T follicular helper cell (primary cell): Measurements from ENCODE around the gene ZNF638.
A peak's percentile ranks its signal among the peaks of the same experiment; 100 is the strongest.
"Not testable (repeated sequence)": the region's sequence is repeated elsewhere in the genome, so short reads cannot be mapped to it uniquely, and the experiment has no call there.

Experiments
- DNase-seq: peaks from one replicate; pipeline ENCODE4 v3.0.0-alpha.2; 2020; ENCODE audit warnings: low read depth

The ZNF638 gene

DNA sequence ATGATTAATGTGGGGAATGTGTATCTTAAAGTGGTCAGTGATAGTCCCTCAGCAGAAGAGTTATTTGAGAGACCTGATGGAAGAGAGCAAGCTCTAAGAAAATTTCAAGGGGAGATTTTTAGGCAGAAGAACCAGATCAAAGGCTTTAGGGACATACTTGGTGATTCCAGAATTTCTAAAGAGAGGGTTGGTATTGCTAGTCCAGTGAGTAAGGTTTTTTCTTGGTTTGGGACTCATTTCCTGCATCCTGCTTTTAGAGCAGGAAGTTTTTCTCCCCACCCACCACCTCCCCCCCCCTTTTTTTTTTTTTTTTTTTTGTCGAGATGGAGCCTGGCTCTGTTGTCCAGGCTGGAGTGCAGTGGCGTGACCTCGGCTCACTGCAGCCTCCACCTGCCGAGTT lies 79.1 kb downstream of the ZNF638 start:
- DNase-seq: no peak

DNA sequence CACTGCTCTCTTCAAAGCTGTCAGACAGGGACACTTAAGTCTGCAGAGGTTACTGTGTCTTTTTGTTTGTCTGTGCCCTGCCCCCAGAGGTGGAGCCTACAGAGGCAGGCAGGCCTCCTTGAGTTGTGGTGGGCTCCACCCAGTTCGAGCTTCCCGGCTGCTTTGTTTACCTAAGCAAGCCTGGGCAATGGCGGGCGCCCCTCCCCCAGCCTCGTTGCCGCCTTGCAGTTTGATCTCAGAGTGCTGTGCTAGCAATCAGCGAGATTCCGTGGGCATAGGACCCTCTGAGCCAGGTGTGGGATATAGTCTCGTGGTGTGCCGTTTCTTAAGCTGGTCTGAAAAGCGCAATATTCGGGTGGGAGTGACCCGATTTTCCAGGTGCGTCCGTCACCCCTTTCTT lies 85.3 kb downstream of the ZNF638 start:
- DNase-seq: peak; percentile 19

GRCh38 chr2:71417300-71418202 lies 86.0 kb downstream of the ZNF638 start:
- no peak for DNase-seq

- no peak for DNase-seq
Observed at GRCh38 chr2:71419145-71419544, 87.6 kb downstream of the ZNF638 start.

- no peak for DNase-seq
Observed at GRCh38 chr2:71419976-71420375, 88.4 kb downstream of the ZNF638 start.

GRCh38 chr2:71422786-71423185 lies 91.2 kb downstream of the ZNF638 start:
- no peak for DNase-seq

- no peak for DNase-seq
Observed at GRCh38 chr2:71423817-71424420, 92.3 kb downstream of the ZNF638 start.

GRCh38 chr2:71426721-71427120 lies 95.1 kb downstream of the ZNF638 start:
- no peak for DNase-seq

- DNase-seq: no peak
Observed at GRCh38 chr2:71428472-71429383, 97.1 kb downstream of the ZNF638 start.

GRCh38 chr2:71445142-71445541 lies 113.6 kb downstream of the ZNF638 start:
- DNase-seq: not testable (repeated sequence)

DNA sequence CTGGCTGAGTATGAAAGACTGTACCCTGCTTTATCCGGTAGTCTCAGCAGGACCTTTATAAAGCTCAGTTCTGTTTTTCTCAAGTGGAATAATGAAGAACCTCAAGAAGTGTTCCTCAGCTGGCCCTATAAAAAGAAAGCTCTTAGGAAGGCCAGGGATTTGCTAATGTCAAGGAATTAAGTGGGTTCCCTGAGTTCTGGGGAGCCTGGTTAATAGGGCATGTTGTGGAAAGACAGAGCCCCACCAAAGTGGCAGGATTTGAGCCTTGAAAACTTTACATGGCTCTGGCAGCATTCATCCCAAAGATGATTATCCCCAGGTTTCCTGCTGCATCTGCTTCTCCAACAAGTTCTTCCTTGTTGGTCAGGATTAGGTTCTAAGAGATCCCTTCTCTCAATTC lies 114.9 kb downstream of the ZNF638 start:
- no peak for DNase-seq

DNA sequence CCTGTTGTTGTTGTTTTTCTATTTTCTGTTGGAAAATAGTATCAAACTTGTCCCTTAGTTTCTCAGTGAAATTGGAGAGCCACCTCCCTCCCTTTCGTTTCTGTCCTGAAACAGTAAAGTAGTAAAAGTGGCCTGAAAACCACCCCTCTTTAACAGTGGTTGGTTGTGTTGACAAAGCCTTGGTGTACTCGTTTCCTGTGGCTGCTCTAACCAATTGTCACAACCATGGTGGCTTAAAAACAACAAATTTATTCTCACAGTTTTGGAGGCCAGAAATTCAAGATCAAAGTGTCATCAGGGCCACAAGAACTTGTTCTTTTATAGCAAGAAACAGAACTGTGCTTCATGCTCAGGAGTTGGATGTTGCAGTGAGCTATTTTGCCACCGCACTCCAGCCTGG lies 117.8 kb downstream of the ZNF638 start:
- no peak for DNase-seq

DNA sequence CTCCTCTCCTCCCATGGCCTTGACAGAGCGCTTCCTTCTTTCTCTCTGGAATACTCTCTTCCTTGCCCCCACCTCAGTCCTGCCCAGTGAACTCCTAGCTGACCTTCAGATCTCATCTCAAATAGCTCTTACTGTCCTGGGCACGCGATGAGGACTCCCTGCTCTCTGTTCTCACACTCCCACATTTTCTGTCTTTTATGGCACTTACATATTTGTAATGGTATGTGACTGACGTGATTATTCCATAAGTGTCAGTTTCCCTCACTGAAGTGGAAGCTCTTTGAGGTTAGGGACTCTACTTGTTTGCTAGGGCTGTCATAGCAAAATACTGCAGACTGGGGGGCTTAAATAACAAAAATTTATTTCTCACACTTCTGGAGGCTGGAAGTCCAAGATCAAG lies 120.1 kb downstream of the ZNF638 start:
- DNase-seq: no peak

DNA sequence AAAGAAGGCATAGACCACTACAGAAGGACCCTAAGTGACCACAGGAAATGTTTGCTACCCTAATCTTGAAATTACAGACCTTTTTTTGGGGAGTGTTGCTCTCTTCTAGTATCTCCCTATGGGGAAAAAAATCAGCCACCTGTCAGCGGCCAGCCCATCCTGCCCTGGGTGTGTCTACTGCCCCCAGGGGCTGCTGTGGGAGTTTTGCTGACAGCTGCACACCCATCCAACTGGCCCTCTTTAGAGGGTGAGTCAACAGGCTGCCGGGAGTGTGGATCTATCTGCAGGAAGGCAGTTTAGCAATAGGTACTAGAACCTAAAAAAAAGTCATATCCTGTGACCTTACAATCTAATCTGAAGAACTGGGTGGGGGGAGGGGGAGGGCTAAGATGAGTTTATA lies 121.0 kb downstream of the ZNF638 start:
- no peak for DNase-seq

DNA sequence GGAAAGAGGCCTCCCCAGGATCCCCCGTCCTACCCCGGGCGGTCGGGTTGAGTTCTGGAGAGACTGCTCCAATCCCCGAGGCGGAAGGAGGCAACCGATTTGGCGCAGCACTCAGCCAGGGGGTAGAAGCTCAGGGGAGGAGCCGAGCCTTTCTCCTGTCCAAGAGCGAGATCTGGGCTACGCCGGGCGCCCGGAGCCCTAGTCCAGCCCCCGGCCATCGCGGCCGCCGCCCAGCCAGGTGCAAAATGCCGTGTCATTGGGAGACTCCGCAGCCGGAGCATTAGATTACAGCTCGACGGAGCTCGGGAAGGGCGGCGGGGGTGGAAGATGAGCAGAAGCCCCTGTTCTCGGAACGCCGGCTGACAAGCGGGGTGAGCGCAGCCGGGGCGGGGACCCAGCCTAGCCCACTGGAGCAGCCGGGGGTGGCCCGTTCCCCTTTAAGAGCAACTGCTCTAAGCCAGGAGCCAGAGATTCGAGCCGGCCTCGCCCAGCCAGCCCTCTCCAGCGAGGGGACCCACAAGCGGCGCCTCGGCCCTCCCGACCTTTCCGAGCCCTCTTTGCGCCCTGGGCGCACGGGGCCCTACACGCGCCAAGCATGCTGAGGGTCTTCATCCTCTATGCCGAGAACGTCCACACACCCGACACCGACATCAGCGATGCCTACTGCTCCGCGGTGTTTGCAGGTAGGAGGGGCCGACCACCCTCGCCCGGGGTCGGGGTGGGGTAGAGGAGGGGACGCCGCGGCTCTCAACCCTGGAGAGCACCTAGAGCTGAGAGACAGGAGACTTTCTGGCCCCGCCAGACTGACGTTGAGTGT lies 122.0 kb downstream of the ZNF638 start, which contains the start of gene DYSF:
Gene DYSF, plus strand, starts transcription at position 158 of the 817 bp plus-strand sequence.
- DNase-seq: no peak

DNA sequence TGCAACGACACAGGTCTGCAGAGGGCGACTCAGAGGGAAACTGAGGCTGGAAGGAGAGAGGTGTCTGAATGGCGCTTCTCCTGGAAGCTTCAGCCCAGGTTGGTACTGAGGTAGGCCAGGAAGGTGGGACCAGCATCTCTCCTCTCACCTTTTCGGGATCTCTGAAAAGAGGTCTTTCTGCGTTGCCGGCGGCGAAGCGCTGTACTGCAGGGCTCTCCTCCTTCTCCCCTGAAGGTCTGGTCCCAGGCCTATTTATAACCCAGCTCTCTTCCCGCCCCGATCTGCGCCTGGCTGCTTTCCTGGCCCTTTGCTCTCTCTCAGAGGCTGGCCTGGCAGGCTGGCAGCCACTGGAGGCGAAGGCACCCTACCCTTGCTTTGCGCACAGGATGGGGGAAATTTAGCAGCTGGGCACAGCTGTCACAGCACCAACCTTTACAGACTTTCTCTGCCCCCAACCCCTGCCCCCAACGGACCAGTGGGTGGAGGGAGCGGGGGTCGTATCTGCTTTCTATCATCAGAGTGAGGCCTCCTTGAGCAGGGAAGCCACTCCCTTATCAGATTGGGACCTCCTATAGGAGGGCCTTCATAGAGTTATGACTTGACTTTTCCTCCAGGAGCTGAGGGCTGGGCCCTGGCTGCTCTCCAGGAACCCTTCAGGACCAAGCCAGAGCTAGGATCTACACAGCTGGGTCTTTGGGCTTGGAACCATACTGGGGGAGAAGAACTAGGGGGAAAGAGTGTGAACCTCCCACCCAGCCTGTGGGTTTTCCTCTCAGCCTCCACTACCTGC lies 122.8 kb downstream of the ZNF638 start:
- DNase-seq: no peak

DNA sequence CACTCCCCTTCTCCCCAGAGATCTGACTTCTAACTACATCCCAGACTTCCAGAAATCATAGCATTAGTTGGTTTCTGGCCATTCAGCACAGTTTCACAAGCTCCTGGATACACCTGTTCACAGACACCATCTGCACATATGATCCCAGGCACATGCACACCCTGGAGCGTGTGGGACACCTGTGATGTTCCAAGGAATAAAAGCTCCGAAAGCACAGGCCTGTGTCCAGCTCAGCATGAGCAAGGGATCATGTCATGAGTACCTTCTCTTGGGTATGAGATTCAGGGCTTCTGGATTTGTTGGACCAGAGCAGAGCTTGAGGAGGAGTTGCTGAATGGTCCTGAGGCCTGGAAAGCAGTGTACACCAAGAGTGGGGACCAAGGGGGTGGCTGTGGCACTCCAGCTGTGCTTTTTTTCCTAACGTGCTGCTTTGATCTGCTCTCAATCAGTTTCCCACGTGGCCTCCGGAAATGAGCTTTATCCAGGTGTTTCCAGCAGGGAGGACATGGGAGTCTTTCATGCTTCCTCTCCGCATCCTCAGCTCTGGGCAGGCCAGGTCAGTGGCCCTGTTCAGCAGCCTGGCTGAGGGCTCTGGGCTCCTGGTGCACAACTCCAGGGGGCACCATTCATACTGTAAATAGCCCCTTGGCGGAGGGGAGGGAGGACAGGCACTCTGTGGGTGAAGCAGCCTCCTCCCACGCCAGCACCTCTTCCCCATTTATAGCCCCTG lies 123.6 kb downstream of the ZNF638 start:
- DNase-seq: no peak

- no peak for DNase-seq
Observed at GRCh38 chr2:71455741-71456569, 124.4 kb downstream of the ZNF638 start.

DNA sequence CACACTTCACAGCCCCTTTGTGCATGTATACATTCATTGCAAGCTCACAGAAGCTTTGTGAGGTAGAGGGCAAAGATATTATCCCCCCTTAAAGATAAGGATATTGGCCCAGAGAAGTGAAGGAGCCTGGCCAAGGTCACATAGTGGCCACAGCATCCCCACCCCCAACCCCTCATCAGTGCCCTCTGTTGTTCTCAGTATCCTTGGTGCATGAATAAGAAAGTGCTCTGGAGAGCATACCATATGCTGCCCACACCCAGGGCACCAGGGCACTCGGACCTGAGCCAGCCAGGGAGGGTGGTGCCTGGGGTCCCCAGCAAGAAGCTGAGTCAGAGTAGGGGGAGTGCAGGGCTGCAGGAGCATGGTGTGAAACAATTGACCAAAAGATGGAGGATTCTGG lies 125.0 kb downstream of the ZNF638 start:
- no peak for DNase-seq
